ENCODE results near the gene DDTL. TPM values are rescaled to one million over a fixed set of nuclear protein-coding genes. Genes with fewer than 3 reads are reported as not detected.
"Not testable (repeated sequence)": the region's sequence is repeated elsewhere in the genome, so short reads cannot be mapped to it uniquely, and the experiment has no call there.

DDTL gene
- total RNA-seq, 1 donor from 2014 or later, result not detected

- Mint-ChIP-seq H3K27me3 (no peaks in the 10 kb centered on the region), H3K9me3 (no peaks in the 10 kb centered on the region), H3K4me1 (ENCODE audit: unreplicated experiment) (no peaks in the 10 kb centered on the region), H3K27ac (no peak overlapping the region), H3K36me3 (no peaks in the 10 kb centered on the region), H3K4me3 (no peak overlapping the region)
- no peak for DNase-seq (ENCODE audit: extremely low spot score, unreplicated experiment)
- TF ChIP-seq, protein P1, sequence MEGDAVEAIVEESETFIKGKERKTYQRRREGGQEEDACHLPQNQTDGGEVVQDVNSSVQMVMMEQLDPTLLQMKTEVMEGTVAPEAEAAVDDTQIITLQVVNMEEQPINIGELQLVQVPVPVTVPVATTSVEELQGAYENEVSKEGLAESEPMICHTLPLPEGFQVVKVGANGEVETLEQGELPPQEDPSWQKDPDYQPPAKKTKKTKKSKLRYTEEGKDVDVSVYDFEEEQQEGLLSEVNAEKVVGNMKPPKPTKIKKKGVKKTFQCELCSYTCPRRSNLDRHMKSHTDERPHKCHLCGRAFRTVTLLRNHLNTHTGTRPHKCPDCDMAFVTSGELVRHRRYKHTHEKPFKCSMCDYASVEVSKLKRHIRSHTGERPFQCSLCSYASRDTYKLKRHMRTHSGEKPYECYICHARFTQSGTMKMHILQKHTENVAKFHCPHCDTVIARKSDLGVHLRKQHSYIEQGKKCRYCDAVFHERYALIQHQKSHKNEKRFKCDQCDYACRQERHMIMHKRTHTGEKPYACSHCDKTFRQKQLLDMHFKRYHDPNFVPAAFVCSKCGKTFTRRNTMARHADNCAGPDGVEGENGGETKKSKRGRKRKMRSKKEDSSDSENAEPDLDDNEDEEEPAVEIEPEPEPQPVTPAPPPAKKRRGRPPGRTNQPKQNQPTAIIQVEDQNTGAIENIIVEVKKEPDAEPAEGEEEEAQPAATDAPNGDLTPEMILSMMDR (conservative IDR thresholded peaks at IDR 0.05), result no peak
Observed at GRCh38 chr22:23939017-23939357, 27.7 kb upstream of the DDTL start.

DNA sequence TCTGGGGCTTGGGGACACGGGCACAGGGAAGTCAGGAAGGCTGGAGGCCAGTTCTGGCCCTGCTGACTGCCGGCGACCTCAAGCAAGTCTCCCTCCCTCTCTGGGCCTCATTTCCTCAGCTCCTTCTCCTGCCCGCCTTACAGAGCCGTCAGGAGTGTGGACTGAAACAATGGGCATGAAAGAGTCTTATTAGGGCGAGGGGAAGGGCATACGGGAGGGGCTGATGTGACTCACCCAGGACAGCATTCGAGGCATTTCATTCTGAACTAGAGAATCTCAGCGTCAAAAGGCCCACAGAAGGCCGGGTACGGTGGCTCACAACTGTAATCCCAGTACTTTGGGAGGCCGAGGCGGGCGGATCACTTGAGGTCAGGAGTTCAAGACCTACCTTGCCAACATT lies 26.5 kb upstream of the DDTL start:
- not testable (repeated sequence) for H3K36me3 Mint-ChIP-seq; H3K4me1 Mint-ChIP-seq (ENCODE audit: unreplicated experiment); H3K9me3 Mint-ChIP-seq; DNase-seq (ENCODE audit: extremely low spot score, unreplicated experiment); H3K27me3 Mint-ChIP-seq; H3K27ac Mint-ChIP-seq; H3K4me3 Mint-ChIP-seq

DNA sequence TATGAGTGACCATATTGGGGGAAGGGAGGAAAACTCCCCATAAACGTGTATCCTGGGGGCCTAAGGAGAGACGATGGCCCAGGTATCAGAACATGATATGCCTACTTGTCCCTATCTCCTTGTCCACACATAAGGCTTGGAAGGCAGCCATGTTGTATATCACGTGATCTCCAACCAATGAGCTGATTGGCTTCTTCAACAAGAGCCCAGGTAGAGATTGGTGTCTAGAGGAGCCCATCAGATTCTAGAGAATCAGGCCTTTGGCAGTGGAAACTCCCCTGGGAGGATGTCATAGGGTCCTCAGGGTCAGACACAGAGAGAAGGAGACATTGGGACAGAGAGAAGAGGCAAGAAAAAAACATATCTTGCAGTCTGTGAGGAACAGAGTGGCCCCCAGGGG lies 19.3 kb upstream of the DDTL start:
- not testable (repeated sequence) for H3K27me3 Mint-ChIP-seq; H3K4me3 Mint-ChIP-seq; H3K4me1 Mint-ChIP-seq (ENCODE audit: unreplicated experiment); DNase-seq (ENCODE audit: extremely low spot score, unreplicated experiment); H3K9me3 Mint-ChIP-seq; H3K27ac Mint-ChIP-seq; H3K36me3 Mint-ChIP-seq

DNA sequence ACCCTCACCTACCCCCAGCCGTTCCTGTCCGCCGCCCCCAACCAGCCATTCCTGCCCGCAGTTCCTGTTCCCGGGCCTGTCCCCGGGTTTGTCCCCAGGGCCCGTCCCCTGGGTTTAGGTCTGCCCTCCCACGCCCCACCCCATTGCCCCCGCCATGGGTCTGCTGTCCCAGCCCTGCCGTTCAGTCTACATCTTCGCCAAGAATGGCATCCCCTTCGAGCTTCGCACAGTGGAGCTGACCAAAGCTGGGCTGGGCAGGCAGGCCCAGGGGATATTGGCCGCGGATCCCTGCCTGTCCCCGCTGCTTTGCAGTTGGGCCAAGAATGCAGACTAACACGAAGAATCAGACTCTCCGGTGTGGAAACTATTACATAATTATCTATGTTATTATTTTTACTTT lies 16.9 kb upstream of the DDTL start:
- DNase-seq (ENCODE audit: extremely low spot score, unreplicated experiment); H3K36me3 Mint-ChIP-seq; H3K9me3 Mint-ChIP-seq; H3K4me3 Mint-ChIP-seq; H3K4me1 Mint-ChIP-seq (ENCODE audit: unreplicated experiment); H3K27ac Mint-ChIP-seq; H3K27me3 Mint-ChIP-seq: not testable (repeated sequence)

DNA sequence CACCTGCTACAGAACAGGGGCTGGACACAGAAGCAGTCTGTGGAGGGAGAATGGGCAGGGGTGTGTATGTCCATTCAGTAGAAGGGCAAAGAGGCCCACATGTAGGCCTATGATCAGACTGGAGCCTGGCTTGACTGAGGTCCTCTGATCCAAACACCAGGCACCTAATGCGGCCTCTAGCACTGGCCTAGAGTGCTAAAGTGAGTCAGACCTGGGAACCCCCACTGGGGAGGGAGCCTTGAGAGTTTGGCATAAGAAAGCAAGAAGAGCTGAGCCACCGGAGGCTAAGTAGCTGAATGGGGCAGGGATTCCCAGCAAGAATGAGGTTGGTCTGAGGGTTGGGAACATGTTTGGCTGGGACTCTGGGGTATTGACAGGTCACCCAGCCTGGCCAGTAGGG lies 15.3 kb upstream of the DDTL start:
- not testable (repeated sequence) for H3K36me3 Mint-ChIP-seq; H3K27me3 Mint-ChIP-seq; H3K4me1 Mint-ChIP-seq (ENCODE audit: unreplicated experiment); H3K27ac Mint-ChIP-seq; H3K4me3 Mint-ChIP-seq; H3K9me3 Mint-ChIP-seq
- DNase-seq (ENCODE audit: extremely low spot score, unreplicated experiment), result peak; percentile 48

- H3K4me1 Mint-ChIP-seq (ENCODE audit: unreplicated experiment); H3K4me3 Mint-ChIP-seq; H3K27ac Mint-ChIP-seq; H3K36me3 Mint-ChIP-seq; H3K9me3 Mint-ChIP-seq; H3K27me3 Mint-ChIP-seq: not testable (repeated sequence)
- DNase-seq (ENCODE audit: extremely low spot score, unreplicated experiment), result peak; percentile 61
Observed at GRCh38 chr22:23952794-23953405, 13.8 kb upstream of the DDTL start.

DNA sequence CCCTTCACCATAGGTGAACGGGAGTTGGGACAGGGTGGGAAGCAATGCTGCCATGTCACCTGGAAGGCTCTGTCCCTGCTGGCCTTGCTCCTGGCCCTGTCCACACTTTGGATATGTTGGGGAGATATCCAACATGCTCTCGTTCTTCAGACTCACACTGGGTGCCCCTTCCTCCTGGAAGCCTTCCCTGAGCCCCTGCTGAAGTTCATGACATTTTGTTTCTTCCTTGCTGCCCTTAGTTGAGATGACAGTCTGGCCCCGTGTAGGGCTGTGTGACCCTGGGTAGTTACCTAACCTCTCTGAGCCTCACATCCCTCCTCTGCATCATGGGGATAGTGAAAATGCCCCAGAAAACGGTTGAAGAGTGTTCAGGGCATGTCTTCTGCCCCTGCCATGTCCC lies 13.2 kb upstream of the DDTL start:
- not testable (repeated sequence) for H3K4me1 Mint-ChIP-seq (ENCODE audit: unreplicated experiment); H3K36me3 Mint-ChIP-seq; H3K4me3 Mint-ChIP-seq; H3K27ac Mint-ChIP-seq; H3K27me3 Mint-ChIP-seq; H3K9me3 Mint-ChIP-seq
- DNase-seq (ENCODE audit: extremely low spot score, unreplicated experiment), result peak; percentile 36

DNA sequence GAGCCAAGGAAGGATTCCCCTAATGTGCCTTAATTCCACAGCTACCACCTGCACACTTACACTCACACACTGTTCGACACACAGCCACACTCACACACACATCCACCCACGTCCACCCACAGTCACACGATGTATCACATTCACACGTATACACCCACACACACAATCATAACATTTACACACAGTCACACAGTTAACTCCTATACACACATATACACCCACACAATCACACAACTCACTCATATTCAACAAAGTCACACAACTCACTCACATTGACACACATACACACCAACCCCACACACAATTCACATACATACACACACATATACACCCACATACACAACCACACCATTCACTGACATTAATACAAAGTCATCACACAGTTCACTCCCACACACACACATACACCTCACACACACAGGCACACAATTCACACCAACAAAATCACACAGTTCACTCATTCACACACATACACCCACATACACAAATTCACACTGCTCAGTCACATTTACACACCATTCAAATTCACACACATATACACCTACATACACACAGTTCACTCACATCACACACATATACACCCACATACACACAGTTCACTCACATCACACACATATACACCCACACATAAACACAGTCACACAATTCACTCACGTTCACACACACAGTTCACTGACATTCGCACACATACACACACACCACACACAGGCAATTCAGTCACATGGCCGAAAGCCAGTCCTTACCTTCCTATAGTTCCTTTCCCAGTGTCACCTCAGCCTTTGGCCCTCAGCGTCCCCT lies 12.3 kb upstream of the DDTL start:
- H3K36me3 Mint-ChIP-seq; H3K9me3 Mint-ChIP-seq; DNase-seq (ENCODE audit: extremely low spot score, unreplicated experiment); H3K27ac Mint-ChIP-seq; H3K4me1 Mint-ChIP-seq (ENCODE audit: unreplicated experiment); H3K27me3 Mint-ChIP-seq; H3K4me3 Mint-ChIP-seq: not testable (repeated sequence)

DNA sequence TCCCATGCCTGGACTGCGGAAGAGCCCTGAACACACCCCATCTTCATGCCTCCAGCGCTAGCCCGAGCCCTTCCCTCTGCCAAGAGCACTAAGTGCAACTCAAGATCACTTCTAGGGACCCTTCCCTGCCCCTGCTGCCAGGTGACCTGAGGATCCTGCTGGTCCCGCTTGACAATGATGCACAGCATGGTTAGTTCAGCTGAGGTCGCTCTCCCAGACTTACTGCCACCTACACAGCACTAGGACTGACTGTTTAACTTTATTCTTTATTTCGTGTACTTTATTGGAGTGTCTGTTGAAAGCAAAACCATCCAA lies 11.7 kb upstream of the DDTL start:
- not testable (repeated sequence) for H3K4me1 Mint-ChIP-seq (ENCODE audit: unreplicated experiment); H3K36me3 Mint-ChIP-seq; H3K9me3 Mint-ChIP-seq; H3K27ac Mint-ChIP-seq; H3K4me3 Mint-ChIP-seq; DNase-seq (ENCODE audit: extremely low spot score, unreplicated experiment); H3K27me3 Mint-ChIP-seq

GRCh38 chr22:23955886-23956285 lies 10.8 kb upstream of the DDTL start:
- not testable (repeated sequence) for H3K36me3 Mint-ChIP-seq; DNase-seq (ENCODE audit: extremely low spot score, unreplicated experiment); H3K27me3 Mint-ChIP-seq; H3K4me3 Mint-ChIP-seq; H3K9me3 Mint-ChIP-seq; H3K4me1 Mint-ChIP-seq (ENCODE audit: unreplicated experiment); H3K27ac Mint-ChIP-seq

Measured in type B pancreatic cell (in vitro differentiated cells).